LNCAP (cell line): ENCODE measurements around the gene INTS7.

Experiments
- CTCF ChIP-seq: fragments of 450-650 bp; IDR thresholded peaks from 2 replicates; pipeline ENCODE4 v1.5.1; 2017; ENCODE audit warnings: mild to moderate bottlenecking

The INTS7 gene

GRCh38 chr1:211986628-211987254, 48.6 kb downstream of the INTS7 start:
- TF ChIP-seq CTCF: no peak

GRCh38 chr1:211985556-211986264, 49.6 kb downstream of the INTS7 start:
- no peak for TF ChIP-seq CTCF

- TF ChIP-seq CTCF: no peak
Measured at GRCh38 chr1:211978596-211978995, 56.8 kb downstream of the INTS7 start.

GRCh38 chr1:211975152-211975941, 60.0 kb downstream of the INTS7 start:
- no peak for TF ChIP-seq CTCF

- no peak for TF ChIP-seq CTCF
Measured at GRCh38 chr1:211973541-211973940, 61.8 kb downstream of the INTS7 start.

- TF ChIP-seq CTCF: no peak
Measured at GRCh38 chr1:211968200-211968834, 67.0 kb downstream of the INTS7 start.

GRCh38 chr1:211967704-211968103, 67.7 kb downstream of the INTS7 start:
- TF ChIP-seq CTCF: no peak
